HUES64 (cell line): ENCODE data around the gene HAPLN3.
A peak's percentile ranks its signal among the peaks of the same experiment; 100 is the strongest.

Experiments
- H3K27ac ChIP-seq: 2 replicates; pipeline ENCODE4 v1.7.0; 2013; ENCODE audit warnings: low read depth, low read length, inconsistent platforms
- H3K27me3 ChIP-seq: 2 replicates; pipeline ENCODE4 v1.6.1; 2013; ENCODE audit warnings: mild to moderate bottlenecking, low read length; ENCODE audit not compliant: insufficient read depth
- H3K36me3 ChIP-seq: 2 replicates; pipeline ENCODE4 v1.6.1; 2013; ENCODE audit warnings: mild to moderate bottlenecking, low read length; ENCODE audit not compliant: insufficient read depth
- H3K4me1 ChIP-seq: 2 replicates; pipeline ENCODE4 v1.6.1; 2013; ENCODE audit warnings: mild to moderate bottlenecking, low read length, moderate library complexity; ENCODE audit not compliant: insufficient read depth
- H3K4me3 ChIP-seq: 2 replicates; pipeline ENCODE4 v1.5.1; 2013; ENCODE audit warnings: mild to moderate bottlenecking, low read length, moderate library complexity
- H3K9ac ChIP-seq: 2 replicates; pipeline ENCODE4 v1.6.1; 2013; ENCODE audit warnings: mild to moderate bottlenecking, low read depth, low read length
- H3K9me3 ChIP-seq: 2 replicates; pipeline ENCODE4 v1.6.1; 2013; ENCODE audit warnings: low read depth, low read length; ENCODE audit not compliant: insufficient read depth
- WGBS: fragments of 150-250, 120-280 bp; methylation state at CpG from one replicate; pipeline ENCODE4 v1.1.7; 2013; ENCODE audit warnings: missing lambda C conversion rate; 5-methylcytosine and 5-hydroxymethylcytosine counted together

HAPLN3 gene

DNA sequence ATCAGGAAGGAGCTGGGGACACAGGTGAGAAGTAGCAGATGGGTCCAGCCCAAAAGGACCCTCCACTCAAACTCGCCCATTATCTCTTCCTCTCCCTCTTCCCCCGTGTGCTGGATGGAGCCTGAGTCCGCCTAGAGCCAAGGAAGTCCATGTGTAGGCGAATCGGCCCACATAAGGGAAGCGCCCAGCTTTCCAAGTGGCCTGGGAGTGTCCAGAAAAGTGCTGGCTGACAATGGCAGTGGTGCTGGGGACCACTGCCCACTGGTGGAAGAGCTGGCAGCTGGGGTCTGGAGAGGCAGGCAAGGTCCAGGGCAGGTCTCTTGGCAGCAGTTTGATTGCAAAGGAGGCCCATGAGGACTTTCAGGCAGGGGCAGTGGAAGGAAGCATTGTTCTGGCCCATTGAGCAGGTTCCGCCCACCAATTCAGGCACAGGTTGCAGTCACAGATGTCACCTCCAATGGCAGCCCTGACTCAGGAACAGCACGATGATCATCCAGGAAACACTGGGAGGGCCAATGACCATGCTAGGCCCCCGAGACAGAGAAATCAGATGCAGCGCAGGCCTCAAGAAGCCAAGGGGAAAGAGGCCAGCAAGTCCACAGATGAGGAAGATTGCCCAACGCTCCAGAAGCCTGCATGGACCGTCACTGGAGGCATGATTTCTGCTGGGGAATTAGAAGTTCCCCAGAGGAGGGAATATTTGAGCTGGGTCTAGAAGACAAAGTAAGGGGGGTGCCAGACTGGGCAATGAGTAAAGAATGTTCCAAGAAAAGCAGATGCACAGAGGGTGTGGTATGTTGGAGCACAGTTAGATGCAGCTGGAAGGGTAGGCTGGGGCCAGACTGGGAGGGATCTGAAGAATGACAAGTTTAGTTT lies 14.8 kb upstream of the HAPLN3 start:
- Histone ChIP-seq H3K9ac (0 out of 2 replicates have a peak overlapping the region, but pooled peaks have one; percentile 18), H3K36me3 (peaks cover 60% of the 10 kb centered on the region), H3K27me3 (no peaks in the 10 kb centered on the region), H3K4me1 (peaks cover 15% of the 10 kb centered on the region), H3K9me3 (no peaks in the 10 kb centered on the region), H3K27ac (no peak overlapping the region), H3K4me3 (no peak overlapping the region)
- 92% methylated on average over 12 of the region's 12 CpGs for WGBS

DNA sequence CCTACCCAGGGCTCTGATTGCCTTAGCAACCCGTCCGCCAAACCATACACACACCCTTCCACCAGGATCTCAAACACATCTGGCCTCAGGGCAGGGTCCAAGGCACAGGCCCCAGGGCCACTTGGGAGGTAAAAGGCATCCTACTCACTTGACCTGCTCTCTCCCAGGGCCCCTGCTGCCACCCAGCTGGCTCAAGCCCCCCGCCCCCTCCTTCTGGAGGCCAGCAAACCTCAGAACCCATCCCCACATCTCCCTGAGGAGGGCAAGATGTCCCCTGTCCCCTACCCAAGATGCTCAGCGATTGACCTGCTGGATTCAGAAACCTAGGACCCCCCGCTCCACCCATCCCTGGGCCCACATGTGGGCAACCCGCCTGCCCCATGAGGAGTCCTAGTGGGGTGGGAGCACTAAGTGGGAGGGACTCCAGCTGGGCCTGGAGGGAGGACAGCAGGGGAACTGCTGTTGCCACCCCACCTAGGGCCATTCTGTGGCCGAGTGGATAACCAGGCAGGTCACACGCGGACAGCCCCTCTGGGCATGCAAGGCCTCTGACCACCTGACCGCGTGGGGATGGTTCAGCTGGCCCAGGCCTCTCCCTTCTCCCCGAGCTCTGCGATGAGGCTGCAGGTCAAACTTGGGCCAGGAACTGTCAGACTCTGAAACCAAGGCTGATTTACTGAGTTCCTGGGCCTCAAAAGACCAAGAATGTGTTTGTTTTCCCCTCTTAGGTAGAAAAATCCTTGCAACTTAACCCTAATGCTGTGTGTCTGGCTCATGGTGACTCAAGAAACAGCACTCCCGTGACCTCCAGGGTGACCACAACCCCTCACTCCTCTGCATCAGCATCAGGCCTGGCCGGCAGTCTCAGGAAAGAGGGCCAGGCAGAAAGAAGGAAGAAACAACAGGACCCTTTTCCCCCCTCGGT lies 13.6 kb upstream of the HAPLN3 start:
- Histone ChIP-seq H3K4me3 (no peak overlapping the region), H3K36me3 (peaks cover 71% of the 10 kb centered on the region), H3K9me3 (no peaks in the 10 kb centered on the region), H3K4me1 (peaks cover 18% of the 10 kb centered on the region), H3K27me3 (no peaks in the 10 kb centered on the region), H3K27ac (no peak overlapping the region), H3K9ac (no peak overlapping the region)
- WGBS: 94% methylated on average over 16 of the region's 16 CpGs

DNA sequence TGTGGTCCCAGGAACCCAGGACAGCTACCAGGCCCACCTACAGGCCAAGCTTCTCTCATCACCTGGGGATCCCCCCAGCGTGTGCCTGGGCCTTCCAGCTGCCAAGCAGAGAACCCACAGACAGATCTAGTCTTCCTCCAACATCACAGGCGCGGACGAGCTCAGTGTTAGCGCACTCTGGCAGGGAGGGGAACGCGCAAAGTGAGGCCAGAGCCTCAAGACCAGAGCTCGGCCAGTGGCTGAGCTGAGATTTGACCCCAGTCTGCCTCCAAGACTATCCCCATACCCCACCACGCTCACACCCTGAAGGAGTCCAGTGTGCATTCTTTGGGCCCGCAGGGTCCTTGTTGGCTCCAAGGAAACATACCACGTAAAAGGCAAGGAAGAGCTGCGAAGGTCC lies 12.8 kb upstream of the HAPLN3 start:
- WGBS: 93% methylated on average over 12 of the region's 12 CpGs
- Histone ChIP-seq H3K27ac (no peak overlapping the region), H3K9ac (no peak overlapping the region), H3K9me3 (no peaks in the 10 kb centered on the region), H3K4me1 (peaks cover 18% of the 10 kb centered on the region), H3K4me3 (no peak overlapping the region), H3K36me3 (peaks cover 79% of the 10 kb centered on the region), H3K27me3 (no peaks in the 10 kb centered on the region)

DNA sequence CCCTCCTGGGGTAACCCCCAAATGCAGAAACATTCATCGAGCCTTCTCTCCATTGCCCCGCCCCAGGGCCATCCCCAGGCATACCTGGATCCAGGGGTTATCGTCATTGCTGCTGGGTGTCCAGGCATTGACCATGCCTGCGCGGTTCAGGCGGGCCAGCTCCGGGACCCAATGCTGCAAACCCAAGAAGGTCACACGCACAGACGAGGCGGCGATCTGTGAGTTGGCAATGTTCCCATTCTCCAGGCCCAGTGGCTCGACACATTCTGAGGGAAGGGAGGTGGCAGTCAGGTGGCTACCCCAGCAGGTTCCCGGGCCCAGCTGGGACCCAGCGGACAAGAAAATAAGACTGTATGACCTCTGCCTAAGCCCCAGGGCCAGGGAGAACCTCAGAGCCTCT lies 11.8 kb upstream of the HAPLN3 start:
- H3K9me3 ChIP-seq: no peaks in the 10 kb centered on the region
- 96% methylated on average over 14 of the region's 14 CpGs for WGBS

DNA sequence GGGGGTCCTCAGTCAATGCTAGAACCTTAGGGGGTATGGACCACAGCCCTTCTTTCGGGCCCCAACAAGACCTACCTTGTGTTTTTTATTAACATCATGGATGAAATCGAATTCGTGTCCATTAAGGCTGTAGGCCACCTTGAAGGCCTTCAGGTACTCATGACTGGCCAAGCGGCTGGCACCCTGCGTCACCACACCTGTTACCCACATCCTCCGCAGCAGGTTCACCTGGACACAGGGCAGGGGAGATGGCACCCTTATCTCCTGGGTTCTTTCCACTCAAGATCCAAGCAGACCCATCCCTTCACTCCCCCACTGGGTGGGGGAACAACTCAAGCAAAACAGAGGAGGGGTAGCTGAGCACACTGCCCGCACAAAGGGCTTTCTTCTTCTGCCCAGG lies 11.2 kb upstream of the HAPLN3 start:
- no peak overlapping the region for H3K4me3 ChIP-seq
- H3K27ac ChIP-seq: no peak overlapping the region
- H3K9ac ChIP-seq: no peak overlapping the region
- H3K36me3 ChIP-seq: peaks cover 95% of the 10 kb centered on the region
- WGBS: 96% methylated on average over 7 of the region's 7 CpGs
- no peaks in the 10 kb centered on the region for H3K27me3 ChIP-seq
- H3K4me1 ChIP-seq: peaks cover 15% of the 10 kb centered on the region
- no peaks in the 10 kb centered on the region for H3K9me3 ChIP-seq

More for the DNA sequence above, 11.8 kb upstream of the HAPLN3 start:
- no peaks in the 10 kb centered on the region for H3K27me3 ChIP-seq
- H3K27ac ChIP-seq: no peak overlapping the region
- no peak overlapping the region for H3K4me3 ChIP-seq
- peaks cover 18% of the 10 kb centered on the region for H3K4me1 ChIP-seq
- peaks cover 89% of the 10 kb centered on the region for H3K36me3 ChIP-seq
- no peak overlapping the region for H3K9ac ChIP-seq

DNA sequence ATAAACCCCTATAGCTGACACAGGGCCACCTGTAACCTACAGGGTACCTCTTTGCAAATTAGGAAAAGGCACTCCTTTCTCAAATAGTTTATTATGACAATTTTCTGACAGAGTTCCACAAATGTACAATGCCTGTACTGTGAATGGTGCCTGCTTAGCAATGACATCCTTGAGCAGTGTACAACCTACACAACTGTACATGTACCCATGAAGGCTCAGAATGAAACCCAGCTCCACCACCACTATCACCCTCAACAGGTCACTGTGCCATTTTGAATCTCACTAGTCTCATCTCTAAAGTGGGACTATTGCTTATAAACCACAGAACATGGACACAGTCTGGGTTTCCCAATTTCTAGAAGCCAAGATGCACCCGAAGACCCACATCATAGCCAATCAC lies 10.8 kb upstream of the HAPLN3 start:
- Histone ChIP-seq H3K9ac (no peak overlapping the region), H3K27me3 (no peaks in the 10 kb centered on the region), H3K4me3 (no peak overlapping the region), H3K4me1 (peaks cover 14% of the 10 kb centered on the region), H3K36me3 (peaks cover 98% of the 10 kb centered on the region), H3K9me3 (no peaks in the 10 kb centered on the region), H3K27ac (no peak overlapping the region)
- WGBS: 90% methylated on average over 1 of the region's 1 CpG

DNA sequence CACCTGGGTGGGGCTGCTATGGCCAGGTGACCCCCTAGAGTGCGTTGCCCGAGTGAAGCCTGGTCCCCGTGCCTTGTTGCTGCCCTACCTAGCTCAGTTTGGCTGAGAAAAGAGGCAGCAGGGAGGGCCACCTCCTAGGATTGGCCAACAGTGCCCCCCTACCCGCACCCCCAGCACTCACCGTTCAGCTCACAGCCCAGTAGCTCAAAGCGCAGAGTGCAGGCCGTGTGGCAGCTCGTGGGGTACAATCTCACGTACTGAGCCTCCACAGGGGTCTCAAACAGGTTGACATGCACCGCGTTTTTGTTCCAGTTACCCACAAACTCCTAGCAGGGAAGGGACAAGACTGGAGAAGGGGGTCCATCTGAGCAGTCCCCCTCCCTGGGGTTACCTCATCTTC lies 10.2 kb upstream of the HAPLN3 start:
- Histone ChIP-seq H3K4me3 (no peak overlapping the region), H3K36me3 (peaks cover 98% of the 10 kb centered on the region), H3K9me3 (no peaks in the 10 kb centered on the region), H3K27ac (no peak overlapping the region), H3K27me3 (no peaks in the 10 kb centered on the region), H3K9ac (no peak overlapping the region), H3K4me1 (peaks cover 9% of the 10 kb centered on the region)
- 94% methylated on average over 11 of the region's 11 CpGs for WGBS

DNA sequence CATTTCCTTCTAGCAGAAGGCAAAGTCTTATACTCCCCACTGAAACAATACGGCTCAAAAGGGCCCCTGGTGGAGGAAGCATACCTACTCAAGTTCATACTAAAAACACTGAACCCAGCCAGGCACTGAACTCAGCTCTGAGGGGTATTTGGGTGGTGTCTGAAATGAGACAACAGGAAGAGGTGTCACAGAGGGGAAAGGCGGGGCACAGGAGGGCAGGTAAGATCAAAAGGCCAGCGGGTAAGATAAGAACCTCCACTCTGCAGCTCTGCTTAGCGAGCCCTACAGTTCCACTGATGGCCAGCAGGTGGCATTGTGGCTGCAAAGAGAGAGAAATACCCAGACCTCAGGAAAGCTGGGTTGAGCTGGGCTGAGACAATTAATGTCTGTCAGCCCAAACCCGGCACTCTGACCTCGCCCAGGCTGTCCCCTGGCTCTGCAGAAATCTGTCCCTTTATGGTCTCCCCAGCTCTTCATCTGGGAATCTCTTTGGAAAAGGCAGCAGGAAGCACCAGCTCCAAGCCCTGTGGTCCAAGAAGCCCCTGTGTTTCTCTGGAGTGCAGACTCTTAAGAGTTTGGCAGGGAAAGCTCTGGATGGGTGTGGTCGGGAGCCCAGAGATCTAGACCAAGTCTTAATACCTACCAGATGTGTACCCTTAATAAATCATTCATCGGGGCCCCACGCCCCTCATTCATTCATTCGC lies 9.4 kb upstream of the HAPLN3 start:
- no peak overlapping the region for H3K27ac ChIP-seq
- H3K4me1 ChIP-seq: 0 out of 2 replicates have a peak, but pooled peaks cover 4% of the 10 kb centered on the region
- H3K27me3 ChIP-seq: no peaks in the 10 kb centered on the region
- no peaks in the 10 kb centered on the region for H3K9me3 ChIP-seq
- H3K36me3 ChIP-seq: peaks cover 98% of the 10 kb centered on the region
- H3K4me3 ChIP-seq: no peak overlapping the region
- no peak overlapping the region for H3K9ac ChIP-seq
- WGBS: 59% methylated on average over 10 of the region's 10 CpGs

DNA sequence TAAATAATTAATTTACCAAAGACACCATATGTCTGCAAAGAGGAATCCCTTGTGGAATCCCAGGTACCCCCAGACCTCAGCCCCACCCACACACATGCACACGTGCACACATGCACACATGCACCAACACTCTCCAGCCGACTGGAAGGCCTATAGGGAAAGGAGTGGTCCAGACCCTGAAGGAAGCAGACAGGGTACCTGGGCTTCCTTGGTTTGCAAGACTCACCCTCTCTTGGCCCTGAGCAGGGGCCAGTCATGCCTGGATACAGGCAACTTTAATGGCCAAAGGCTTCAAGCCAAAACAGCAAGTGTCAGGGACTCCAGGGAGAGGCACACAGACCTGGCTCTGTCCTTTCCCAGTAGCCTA lies 8.9 kb upstream of the HAPLN3 start:
- Histone ChIP-seq H3K9ac (no peak overlapping the region), H3K36me3 (peaks cover 98% of the 10 kb centered on the region), H3K9me3 (no peaks in the 10 kb centered on the region), H3K4me3 (no peak overlapping the region), H3K27me3 (no peaks in the 10 kb centered on the region), H3K27ac (no peak overlapping the region), H3K4me1 (0 out of 2 replicates have a peak, but pooled peaks cover 4% of the 10 kb centered on the region)
- 87% methylated on average over 2 of the region's 2 CpGs for WGBS

DNA sequence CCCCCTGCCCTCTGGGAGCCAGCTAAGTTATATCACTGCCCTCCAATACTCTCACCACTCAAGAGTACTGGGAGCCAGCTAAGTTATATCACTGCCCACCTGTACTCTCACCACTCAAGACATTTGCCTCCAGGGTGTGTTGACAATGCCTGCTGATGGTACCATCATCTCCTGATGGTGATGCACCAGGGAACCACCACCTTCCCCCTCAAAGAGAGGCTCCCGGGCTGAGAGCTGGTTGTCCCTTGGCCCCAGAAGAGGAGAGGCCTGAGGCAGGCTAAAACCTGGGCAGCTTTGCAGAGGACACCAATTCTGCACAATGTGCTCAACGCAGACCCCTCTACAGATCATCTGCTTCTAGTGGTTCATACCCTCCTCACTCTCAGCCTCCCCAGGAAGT lies 7.5 kb upstream of the HAPLN3 start:
- Histone ChIP-seq H3K4me3 (no peak overlapping the region), H3K27me3 (no peaks in the 10 kb centered on the region), H3K9me3 (no peaks in the 10 kb centered on the region), H3K9ac (no peak overlapping the region), H3K27ac (no peak overlapping the region), H3K36me3 (peaks cover 89% of the 10 kb centered on the region), H3K4me1 (peaks cover 6% of the 10 kb centered on the region)
- 87% methylated on average over 2 of the region's 2 CpGs for WGBS
